ENCODE data around the gene SETD3.

DNA sequence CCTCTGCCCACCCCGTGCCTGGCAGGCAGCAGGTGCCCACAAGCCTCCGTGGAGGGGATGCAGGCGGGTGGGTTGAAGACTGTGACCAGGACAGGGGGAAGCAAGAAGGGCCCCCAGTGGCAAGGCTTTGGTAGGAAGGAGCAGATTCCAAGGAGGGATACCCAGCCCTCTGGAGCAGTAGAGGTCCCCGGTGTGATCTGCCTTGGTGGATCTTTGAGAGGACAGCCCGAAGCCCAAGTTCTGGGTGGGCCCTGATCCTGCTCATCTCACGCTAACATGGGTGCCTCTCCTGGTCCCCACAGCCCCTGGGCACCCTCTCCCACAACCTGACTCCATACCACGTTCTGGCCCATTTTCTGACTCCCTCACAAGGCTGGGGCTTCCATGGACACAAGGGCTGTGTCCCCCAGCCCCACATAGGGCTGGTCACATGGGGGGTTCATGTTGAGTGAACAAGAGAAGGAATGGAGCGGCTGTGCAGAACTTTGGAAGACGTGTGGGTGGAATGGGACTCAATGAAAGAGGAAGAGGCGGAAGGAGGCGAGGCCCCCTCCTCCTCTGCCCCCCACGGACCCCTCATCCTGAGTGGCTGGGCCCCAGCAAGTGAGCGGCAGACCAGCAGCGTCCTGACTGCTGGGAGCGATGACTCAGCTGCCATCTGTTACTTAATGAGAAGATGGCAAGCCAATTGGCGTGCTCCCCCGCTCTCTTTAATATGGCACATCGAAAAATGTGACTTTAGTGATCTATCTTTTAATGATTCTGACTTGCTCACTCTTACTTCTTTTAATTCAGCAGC, 131.6 kb downstream of the SETD3 start:
- TF ChIP-seq, protein P1, sequence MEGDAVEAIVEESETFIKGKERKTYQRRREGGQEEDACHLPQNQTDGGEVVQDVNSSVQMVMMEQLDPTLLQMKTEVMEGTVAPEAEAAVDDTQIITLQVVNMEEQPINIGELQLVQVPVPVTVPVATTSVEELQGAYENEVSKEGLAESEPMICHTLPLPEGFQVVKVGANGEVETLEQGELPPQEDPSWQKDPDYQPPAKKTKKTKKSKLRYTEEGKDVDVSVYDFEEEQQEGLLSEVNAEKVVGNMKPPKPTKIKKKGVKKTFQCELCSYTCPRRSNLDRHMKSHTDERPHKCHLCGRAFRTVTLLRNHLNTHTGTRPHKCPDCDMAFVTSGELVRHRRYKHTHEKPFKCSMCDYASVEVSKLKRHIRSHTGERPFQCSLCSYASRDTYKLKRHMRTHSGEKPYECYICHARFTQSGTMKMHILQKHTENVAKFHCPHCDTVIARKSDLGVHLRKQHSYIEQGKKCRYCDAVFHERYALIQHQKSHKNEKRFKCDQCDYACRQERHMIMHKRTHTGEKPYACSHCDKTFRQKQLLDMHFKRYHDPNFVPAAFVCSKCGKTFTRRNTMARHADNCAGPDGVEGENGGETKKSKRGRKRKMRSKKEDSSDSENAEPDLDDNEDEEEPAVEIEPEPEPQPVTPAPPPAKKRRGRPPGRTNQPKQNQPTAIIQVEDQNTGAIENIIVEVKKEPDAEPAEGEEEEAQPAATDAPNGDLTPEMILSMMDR (IDR thresholded peaks at IDR 0.05) = no peak
- no peak for TF ChIP-seq ZFX (IDR thresholded peaks at IDR 0.05; ENCODE audit: borderline replicate concordance)

Measured in 22Rv1 (cell line).